GM04504 (cell line): ENCODE measurements around the gene PARD3.

Experiments
- DNase-seq: peaks from one replicate; pipeline ENCODE4 v3.0.0-alpha.2; 2012; ENCODE audit warnings: low read depth

The PARD3 gene

GRCh38 chr10:34206935-34207268, 608.2 kb downstream of the PARD3 start:
- DNase-seq: no peak

DNA sequence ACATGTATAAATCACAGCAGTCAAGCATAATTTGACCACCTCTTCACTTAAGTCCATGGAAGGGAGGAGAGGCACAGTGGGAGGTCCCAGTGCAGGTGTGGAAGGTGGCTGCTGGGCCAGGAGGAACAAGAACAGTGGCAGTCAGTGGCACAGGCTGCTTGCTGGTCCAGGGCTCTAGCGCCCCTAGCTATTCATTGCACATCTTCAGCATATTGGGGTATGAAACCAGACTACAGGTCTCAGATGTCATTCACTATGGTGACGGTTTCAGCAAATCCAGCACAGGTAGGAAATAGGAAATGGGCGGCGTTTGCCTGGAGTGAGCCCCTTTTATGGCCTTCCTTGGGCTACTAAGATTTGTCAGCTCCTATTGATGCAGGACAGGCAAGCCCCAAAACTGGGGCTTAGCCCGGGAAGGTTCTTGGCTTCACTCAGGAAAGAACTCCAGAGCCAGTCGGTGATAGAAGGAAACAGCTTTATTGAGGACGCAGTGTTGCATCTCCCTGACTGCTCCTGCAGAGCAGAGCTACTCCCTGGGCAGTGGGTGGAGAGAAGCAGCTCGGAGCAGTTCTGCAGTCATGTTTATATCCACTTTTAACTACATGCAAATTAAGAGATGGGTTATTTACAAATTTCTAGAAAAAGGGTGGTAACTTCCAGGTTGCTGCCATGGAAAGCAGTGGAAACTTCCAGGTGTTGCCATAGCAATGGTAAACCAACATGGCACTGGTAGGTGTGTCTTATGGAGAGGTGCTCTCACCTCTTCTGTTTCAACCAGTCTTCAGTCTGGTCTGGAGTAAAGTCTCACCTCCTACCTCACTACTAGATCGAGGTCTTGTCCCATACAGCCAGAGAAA, 608.8 kb downstream of the PARD3 start:
- DNase-seq: no peak

- no peak for DNase-seq
Measured at GRCh38 chr10:34205452-34205851, 609.6 kb downstream of the PARD3 start.

GRCh38 chr10:34203966-34204630, 611.0 kb downstream of the PARD3 start:
- no peak for DNase-seq

GRCh38 chr10:34200355-34200901, 614.7 kb downstream of the PARD3 start:
- no peak for DNase-seq

- no peak for DNase-seq
Measured at GRCh38 chr10:34198953-34199352, 616.1 kb downstream of the PARD3 start.

- no peak for DNase-seq
Measured at GRCh38 chr10:34196058-34196433, 619.0 kb downstream of the PARD3 start.

DNA sequence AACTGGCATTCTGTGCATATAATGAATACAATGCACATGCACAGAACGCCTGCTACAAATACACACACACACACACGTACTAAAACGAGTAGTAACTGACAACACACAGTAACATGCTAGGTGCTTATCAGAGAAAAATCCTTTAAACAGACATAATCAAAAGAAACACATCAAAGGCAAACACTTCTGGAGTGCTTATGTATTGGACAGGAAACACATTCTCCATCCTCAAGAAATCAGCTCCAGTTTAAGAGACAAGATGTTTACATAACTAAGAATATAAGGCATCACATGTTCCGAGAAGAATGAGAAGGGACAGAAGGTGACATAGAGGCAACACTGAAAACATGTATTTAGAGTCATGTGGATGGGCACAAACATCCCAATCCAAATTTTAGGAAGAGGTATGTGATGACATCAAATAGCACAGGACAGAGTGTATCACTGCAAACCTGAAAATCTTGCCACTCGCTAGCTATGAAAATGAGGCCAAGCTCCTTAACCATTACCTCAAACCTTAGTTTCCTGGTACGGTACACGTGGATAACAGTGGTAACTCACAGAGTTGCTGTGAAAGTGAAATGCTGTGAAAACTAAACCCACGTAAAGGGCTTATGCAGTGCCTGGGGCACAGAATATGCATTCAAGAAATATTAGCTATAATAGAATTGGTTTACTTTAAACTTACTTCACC, 619.6 kb downstream of the PARD3 start:
- no peak for DNase-seq

DNA sequence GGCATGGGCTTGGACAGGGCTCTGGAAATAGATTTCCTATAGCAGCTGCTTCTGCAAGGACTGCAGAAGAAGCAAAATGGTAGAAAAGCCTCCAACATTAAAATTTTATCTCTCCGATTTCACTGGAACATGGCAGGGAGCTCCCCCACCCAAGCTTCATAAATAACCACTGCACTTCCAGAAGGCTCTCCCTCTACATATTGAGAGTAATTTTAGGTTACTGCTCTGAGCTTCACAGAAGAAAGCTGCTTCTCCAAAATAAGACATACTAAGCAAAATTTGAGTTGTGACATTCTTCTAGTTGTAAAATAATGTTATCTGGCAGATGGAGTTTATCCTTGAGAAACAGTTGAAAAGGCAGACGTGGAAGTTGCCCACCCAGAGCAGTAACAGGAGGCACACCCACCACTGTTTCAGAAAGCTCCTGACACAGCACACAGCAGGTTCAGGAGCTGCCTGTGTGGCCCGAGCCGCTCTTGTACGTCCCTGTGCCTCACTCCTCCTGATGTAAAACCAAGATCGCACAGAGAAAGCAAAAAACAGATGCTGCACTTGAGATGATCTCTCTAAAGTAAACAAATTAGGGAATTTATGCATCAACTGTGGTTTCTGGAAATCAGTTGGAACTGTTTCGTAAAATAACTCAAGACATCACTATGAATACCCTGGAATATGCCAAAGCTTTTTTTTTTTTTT, 621.0 kb downstream of the PARD3 start:
- no peak for DNase-seq

- no peak for DNase-seq
Measured at GRCh38 chr10:34192646-34193045, 622.5 kb downstream of the PARD3 start.

- no peak for DNase-seq
Measured at GRCh38 chr10:34191406-34191805, 623.7 kb downstream of the PARD3 start.

DNA sequence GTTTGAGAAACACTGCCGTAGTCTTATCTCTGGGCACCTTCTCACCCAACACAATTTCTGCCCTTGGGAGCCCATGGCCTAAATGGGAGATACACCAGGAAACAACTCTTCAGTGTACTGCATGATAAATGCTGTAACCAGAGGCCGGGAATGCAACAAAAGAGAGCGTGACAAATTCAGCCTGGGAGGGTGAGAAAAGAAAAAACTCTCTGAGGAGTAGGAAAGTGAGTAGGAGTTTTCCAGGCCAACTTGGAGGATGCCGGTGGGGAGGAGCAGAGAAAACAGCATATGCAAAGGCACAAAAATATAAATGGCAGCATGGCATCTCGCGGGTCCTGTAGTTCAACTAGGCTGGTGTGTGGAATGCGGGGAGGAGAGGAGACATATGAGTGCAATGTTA, 624.5 kb downstream of the PARD3 start:
- no peak for DNase-seq

GRCh38 chr10:34189830-34190229, 625.3 kb downstream of the PARD3 start:
- no peak for DNase-seq

DNA sequence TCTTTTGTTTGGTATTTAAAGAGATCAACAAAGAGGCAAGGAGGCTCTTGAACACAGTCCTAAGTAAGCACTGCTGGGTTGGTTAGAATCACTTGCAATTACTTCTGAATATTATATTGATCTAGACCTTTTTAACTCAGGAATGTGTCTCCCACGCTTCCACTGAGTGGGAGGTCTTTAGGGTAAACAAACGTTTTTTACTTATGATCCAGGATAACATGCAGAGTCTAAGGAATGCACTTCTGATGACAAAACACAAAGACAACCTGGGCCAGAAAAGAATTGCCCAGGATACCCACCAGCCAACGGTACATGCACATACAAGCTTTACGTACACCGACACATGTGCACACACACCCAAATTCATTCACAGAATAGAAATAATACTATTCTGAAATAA, 626.9 kb downstream of the PARD3 start:
- DNase-seq: no peak

DNA sequence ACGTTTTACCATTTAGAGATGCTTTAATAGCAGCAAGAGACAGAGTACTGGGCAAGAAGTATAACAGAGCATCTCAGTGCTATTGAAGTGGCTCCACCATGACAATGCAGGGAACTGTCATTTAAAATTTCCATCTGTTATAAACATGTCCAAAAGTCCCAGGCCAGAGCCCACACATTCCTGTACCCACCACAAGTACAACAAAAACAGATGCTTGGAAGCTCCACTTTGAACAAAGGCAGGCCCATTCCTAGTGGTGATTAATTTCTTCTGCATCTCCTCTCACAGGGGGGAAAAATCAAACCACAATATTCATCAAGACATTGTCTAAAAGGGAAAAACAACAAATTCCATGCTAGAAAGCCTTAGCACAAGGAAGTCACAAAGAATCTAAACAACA, 627.9 kb downstream of the PARD3 start:
- DNase-seq: peak; percentile 60

GRCh38 chr10:34186745-34187144, 628.4 kb downstream of the PARD3 start:
- DNase-seq: no peak

DNA sequence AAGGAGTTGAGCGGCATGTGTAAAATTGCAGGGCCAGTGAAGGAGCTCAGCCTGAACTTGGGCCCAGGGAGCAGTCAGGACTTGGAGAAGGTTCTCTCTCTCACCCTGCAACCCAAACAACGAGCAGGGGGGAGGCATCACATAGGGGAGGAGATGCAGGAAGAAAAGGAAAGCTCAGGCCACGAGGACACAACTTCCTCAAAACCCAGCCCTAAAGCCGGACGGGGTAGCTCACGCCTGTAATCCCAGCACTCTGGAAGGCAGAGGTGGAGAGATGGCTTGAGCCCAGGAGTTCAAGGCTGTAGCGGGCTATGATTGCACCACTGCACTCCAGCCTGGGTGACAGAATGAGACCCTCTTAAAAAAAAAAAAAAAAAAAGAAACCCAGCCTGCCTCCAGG, 629.1 kb downstream of the PARD3 start:
- DNase-seq: no peak

- DNase-seq: no peak
Measured at GRCh38 chr10:34184939-34185386, 630.1 kb downstream of the PARD3 start.

DNA sequence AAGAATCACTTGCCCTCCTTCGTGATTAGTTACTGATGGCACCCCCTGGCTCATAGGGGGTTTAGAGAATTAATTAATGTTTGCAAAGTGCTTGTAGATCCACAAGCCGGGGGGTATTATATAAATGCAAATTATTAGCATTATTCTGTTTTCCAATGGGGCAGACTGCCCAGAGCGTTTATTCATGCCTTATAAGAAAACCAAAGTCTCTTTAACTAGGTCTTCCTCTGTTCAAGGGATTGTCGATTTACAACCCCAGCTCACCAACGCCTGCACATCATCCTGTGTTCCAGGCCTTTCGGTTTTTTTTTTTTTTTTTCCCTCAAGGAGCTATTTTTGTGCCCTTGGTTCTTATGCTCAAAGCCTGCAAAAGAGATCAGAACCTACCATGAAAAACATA, 630.7 kb downstream of the PARD3 start:
- DNase-seq: no peak

- DNase-seq: no peak
Measured at GRCh38 chr10:34183016-34183796, 631.9 kb downstream of the PARD3 start.

DNA sequence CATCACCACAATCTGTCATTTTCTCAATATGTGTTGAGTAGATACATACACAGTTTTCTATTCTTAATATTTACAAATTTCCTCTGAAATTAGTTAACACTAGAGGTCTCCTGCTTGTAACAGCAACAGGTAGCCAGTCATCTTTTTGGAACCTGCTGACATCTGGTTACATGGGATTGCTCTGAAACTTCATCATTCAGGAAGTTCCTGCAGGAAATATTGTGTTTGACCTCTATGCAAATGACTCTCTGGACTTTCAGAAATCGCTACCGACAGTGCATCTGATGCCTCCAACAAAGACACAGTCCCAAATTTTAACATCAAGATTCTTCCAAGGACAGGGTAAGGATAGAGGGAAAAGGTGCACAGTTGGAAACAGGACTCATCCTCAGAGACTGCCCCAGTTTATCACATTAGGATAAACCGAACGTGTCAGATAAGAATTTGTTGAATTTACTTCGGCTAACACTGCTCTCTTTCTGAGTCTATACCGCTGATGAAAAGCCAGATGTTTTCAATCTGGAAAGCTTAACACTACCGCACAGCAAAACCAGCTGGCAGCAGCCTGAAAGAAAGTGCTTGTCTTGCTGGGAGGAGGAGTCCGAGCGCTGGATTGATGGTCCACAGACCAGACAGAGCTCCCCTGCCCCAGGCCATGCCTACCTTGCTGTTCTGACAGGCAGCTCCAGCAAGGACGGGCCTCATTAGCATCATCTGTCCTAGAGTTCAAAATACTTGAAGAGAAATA, 633.4 kb downstream of the PARD3 start:
- no peak for DNase-seq
